WTC11 (cell line): ENCODE data around the gene DLAT. TPM values are rescaled to one million over a fixed set of nuclear protein-coding genes. Genes with fewer than 3 reads are reported as not detected.

Source experiments
- ATAC-seq: fragments of 200-7000 bp; cut with Tn5 transposase; 2 replicates; pipeline ENCODE4 v1.10.0; 2021; ENCODE audit warnings: mild to moderate bottlenecking, moderate library complexity
- CTCF ChIA-PET: fragments of 300-600 bp; sonication (Branson Sonifier 250); formaldehyde crosslinking; loops from one replicate; lab custom pipeline; 2021; ENCODE audit warnings: antibody characterized with exemption; lab: Charles Lee
- POLR2A ChIA-PET: fragments of 350-600 bp; sonication (Branson Sonifier 250); formaldehyde crosslinking; loops from one replicate; lab custom pipeline; 2021; ENCODE audit warnings: antibody characterized with exemption; lab: Charles Lee
- DNase-seq: peaks from one replicate; pipeline ENCODE4 v3.0.0; 2021; ENCODE audit warnings: low spot score
- H3K27ac Mint-ChIP-seq: 2 replicates; pipeline ENCODE4 v1.8.0; 2021; ENCODE audit warnings: mixed read lengths
- H3K27me3 Mint-ChIP-seq: 2 replicates; pipeline ENCODE4 v1.8.0; 2021; ENCODE audit warnings: low read depth, mild to moderate bottlenecking, moderate library complexity, mixed read lengths
- H3K36me3 Mint-ChIP-seq: 2 replicates; pipeline ENCODE4 v1.8.0; 2021; ENCODE audit warnings: mixed read lengths
- H3K4me1 Mint-ChIP-seq: 2 replicates; pipeline ENCODE4 v1.8.0; 2022; ENCODE audit warnings: mixed read lengths
- H3K4me3 Mint-ChIP-seq: 2 replicates; pipeline ENCODE4 v1.8.0; 2021; ENCODE audit warnings: mild to moderate bottlenecking, moderate library complexity, mixed read lengths
- H3K9me3 Mint-ChIP-seq: 2 replicates; pipeline ENCODE4 v1.8.0; 2021; ENCODE audit warnings: mixed read lengths
- CREB1 ChIP-seq: sonication (generic); formaldehyde crosslinking; IDR thresholded peaks from 2 replicates; pipeline ENCODE4 v1.8.0; 2023; ENCODE audit warnings: mild to moderate bottlenecking, missing genetic modification reagents
- ELF4 ChIP-seq: sonication (generic); formaldehyde crosslinking; IDR thresholded peaks from 2 replicates; pipeline ENCODE4 v1.8.1; 2022; ENCODE audit warnings: low read depth, mild to moderate bottlenecking, moderate library complexity, missing genetic modification reagents
- GABPB1 ChIP-seq: sonication (generic); formaldehyde crosslinking; IDR thresholded peaks from 2 replicates; pipeline ENCODE4 v1.8.1; 2023; ENCODE audit warnings: mild to moderate bottlenecking, missing genetic modification reagents
- GTF2I ChIP-seq: fragments of 250-450 bp; sonication (Bioruptor Pico); conservative IDR thresholded peaks from 2 replicates; pipeline ENCODE4 v1.4.0; 2021; ENCODE audit warnings: mild to moderate bottlenecking
- HMGA2 ChIP-seq: fragments of 250-450 bp; sonication (Bioruptor Pico); IDR thresholded peaks from 2 replicates; pipeline ENCODE4 v1.4.0; 2021; ENCODE audit warnings: mild to moderate bottlenecking, moderate library complexity
- IRF2 ChIP-seq: sonication (generic); formaldehyde crosslinking; IDR thresholded peaks from 2 replicates; pipeline ENCODE4 v1.8.0; 2022; ENCODE audit warnings: low read depth, missing genetic modification reagents, borderline replicate concordance
- MYBL2 ChIP-seq: sonication (generic); formaldehyde crosslinking; IDR thresholded peaks from 2 replicates; pipeline ENCODE4 v1.8.1; 2023; ENCODE audit warnings: mild to moderate bottlenecking, moderate library complexity, missing genetic modification reagents
- NFE2L1 ChIP-seq: sonication (generic); formaldehyde crosslinking; IDR thresholded peaks from 2 replicates; pipeline ENCODE4 v1.8.1; 2023; ENCODE audit warnings: missing genetic modification reagents
- NR2C2 ChIP-seq: sonication (generic); formaldehyde crosslinking; IDR thresholded peaks from 2 replicates; pipeline ENCODE4 v1.8.0; 2022; ENCODE audit warnings: mild to moderate bottlenecking, missing genetic modification reagents
- ZNF219 ChIP-seq: sonication (generic); formaldehyde crosslinking; IDR thresholded peaks from 2 replicates; pipeline ENCODE4 v1.8.0; 2023; ENCODE audit warnings: missing genetic modification reagents, mild to moderate bottlenecking, borderline replicate concordance
- ZNF263 ChIP-seq: sonication (generic); formaldehyde crosslinking; IDR thresholded peaks from 2 replicates; pipeline ENCODE4 v1.8.1; 2022; ENCODE audit warnings: low read depth, mild to moderate bottlenecking, moderate library complexity, missing genetic modification reagents
- ZNF671 ChIP-seq: fragments of 250-450 bp; sonication (Bioruptor Pico); IDR thresholded peaks from 2 replicates; pipeline ENCODE4 v1.8.0; 2021; ENCODE audit warnings: mild to moderate bottlenecking
- total RNA-seq: library from RNA; stranded (reverse); gene quantifications from 3 replicates; pipeline ENCODE4 v1.2.3, GENCODE V29; 2021
- TF ChIP-seq, protein P1 (sequence below): sonication (generic); formaldehyde crosslinking; IDR thresholded peaks from 2 replicates; pipeline ENCODE4 v1.8.1; 2023; ENCODE audit warnings: mild to moderate bottlenecking, moderate library complexity, missing genetic modification reagents
- TF ChIP-seq, protein P2 (sequence below): fragments of 250-450 bp; sonication (Bioruptor Pico); IDR thresholded peaks from 2 replicates; pipeline ENCODE4 v1.8.0; 2021; ENCODE audit warnings: mild to moderate bottlenecking
- TF ChIP-seq, protein P3 (sequence below): sonication (generic); formaldehyde crosslinking; IDR thresholded peaks from 2 replicates; pipeline ENCODE4 v1.8.1; 2023; ENCODE audit warnings: mild to moderate bottlenecking, missing genetic modification reagents
- TF ChIP-seq, protein P4 (sequence below): sonication (generic); formaldehyde crosslinking; IDR thresholded peaks from 2 replicates; pipeline ENCODE4 v1.8.1; 2023; ENCODE audit warnings: mild to moderate bottlenecking, missing genetic modification reagents, moderate library complexity
- TF ChIP-seq, protein P5 (sequence below): sonication (generic); formaldehyde crosslinking; IDR thresholded peaks from 2 replicates; pipeline ENCODE4 v1.8.0; 2023; ENCODE audit warnings: missing genetic modification reagents
- TF ChIP-seq, protein P6 (sequence below): sonication (generic); formaldehyde crosslinking; IDR thresholded peaks from 2 replicates; pipeline ENCODE4 v1.8.0; 2022; ENCODE audit warnings: mild to moderate bottlenecking, missing genetic modification reagents
- TF ChIP-seq, protein P7 (sequence below): sonication (generic); formaldehyde crosslinking; conservative IDR thresholded peaks from 2 replicates; pipeline ENCODE4 v1.8.1; 2022; ENCODE audit warnings: mild to moderate bottlenecking, missing genetic modification reagents
- TF ChIP-seq, protein P8 (sequence below): sonication (generic); formaldehyde crosslinking; IDR thresholded peaks from 2 replicates; pipeline ENCODE4 v1.8.1; 2023; ENCODE audit warnings: mild to moderate bottlenecking, missing genetic modification reagents

Gene DLAT
- total RNA-seq, 1 experiment from 2014 or later, result 60.4 TPM

DNA sequence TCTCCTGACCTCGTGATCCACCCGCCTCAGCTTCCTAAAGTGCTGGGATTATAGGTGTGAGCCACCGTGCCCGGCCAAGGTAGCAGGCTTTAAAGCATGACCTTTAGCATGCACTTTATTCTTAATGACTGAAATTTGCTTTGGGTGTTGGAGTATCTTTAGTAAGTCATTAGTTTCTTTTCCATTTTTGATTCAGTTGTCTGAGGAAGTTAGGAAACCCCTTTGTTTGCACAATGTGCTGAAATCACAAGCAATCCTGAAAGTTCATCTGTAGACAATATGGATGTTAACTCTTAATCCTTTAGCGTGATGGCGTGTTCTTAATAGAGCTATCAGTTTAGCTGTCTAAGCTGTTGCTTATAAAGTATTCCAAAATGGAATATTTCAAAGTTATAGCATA is 78.2 kb downstream of the DLAT start:
- no peak for DNase-seq
- CTCF ChIA-PET, result no interaction called here
- no peak for ATAC-seq
- Mint-ChIP-seq H3K9me3 (no peaks in the 10 kb centered on the region), H3K27me3 (no peaks in the 10 kb centered on the region), H3K4me1 (no peaks in the 10 kb centered on the region), H3K36me3 (no peaks in the 10 kb centered on the region), H3K4me3 (no peak overlapping the region), H3K27ac (no peak overlapping the region)
- POLR2A ChIA-PET, result no interaction called here
- no peak for TF ChIP-seq ZNF263 (CRISPR knock-in tag)
- TF ChIP-seq, protein P1, sequence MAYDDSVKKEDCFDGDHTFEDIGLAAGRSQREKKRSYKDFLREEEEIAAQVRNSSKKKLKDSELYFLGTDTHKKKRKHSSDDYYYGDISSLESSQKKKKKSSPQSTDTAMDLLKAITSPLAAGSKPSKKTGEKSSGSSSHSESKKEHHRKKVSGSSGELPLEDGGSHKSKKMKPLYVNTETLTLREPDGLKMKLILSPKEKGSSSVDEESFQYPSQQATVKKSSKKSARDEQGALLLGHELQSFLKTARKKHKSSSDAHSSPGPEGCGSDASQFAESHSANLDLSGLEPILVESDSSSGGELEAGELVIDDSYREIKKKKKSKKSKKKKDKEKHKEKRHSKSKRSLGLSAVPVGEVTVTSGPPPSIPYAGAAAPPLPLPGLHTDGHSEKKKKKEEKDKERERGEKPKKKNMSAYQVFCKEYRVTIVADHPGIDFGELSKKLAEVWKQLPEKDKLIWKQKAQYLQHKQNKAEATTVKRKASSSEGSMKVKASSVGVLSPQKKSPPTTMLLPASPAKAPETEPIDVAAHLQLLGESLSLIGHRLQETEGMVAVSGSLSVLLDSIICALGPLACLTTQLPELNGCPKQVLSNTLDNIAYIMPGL (CRISPR knock-in tag), result no peak
- TF ChIP-seq HMGA2 (CRISPR knock-in tag), result no peak
- TF ChIP-seq, protein P2, sequence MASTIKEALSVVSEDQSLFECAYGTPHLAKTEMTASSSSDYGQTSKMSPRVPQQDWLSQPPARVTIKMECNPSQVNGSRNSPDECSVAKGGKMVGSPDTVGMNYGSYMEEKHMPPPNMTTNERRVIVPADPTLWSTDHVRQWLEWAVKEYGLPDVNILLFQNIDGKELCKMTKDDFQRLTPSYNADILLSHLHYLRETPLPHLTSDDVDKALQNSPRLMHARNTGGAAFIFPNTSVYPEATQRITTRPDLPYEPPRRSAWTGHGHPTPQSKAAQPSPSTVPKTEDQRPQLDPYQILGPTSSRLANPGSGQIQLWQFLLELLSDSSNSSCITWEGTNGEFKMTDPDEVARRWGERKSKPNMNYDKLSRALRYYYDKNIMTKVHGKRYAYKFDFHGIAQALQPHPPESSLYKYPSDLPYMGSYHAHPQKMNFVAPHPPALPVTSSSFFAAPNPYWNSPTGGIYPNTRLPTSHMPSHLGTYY (CRISPR knock-in tag), result no peak
- TF ChIP-seq NFE2L1 (CRISPR knock-in tag), result no peak
- TF ChIP-seq, protein P3, sequence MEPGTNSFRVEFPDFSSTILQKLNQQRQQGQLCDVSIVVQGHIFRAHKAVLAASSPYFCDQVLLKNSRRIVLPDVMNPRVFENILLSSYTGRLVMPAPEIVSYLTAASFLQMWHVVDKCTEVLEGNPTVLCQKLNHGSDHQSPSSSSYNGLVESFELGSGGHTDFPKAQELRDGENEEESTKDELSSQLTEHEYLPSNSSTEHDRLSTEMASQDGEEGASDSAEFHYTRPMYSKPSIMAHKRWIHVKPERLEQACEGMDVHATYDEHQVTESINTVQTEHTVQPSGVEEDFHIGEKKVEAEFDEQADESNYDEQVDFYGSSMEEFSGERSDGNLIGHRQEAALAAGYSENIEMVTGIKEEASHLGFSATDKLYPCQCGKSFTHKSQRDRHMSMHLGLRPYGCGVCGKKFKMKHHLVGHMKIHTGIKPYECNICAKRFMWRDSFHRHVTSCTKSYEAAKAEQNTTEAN (CRISPR knock-in tag), result no peak
- TF ChIP-seq NR2C2 (CRISPR knock-in tag), result no peak
- TF ChIP-seq, protein P4, sequence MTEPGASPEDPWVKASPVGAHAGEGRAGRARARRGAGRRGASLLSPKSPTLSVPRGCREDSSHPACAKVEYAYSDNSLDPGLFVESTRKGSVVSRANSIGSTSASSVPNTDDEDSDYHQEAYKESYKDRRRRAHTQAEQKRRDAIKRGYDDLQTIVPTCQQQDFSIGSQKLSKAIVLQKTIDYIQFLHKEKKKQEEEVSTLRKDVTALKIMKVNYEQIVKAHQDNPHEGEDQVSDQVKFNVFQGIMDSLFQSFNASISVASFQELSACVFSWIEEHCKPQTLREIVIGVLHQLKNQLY, result no peak
- no peak for TF ChIP-seq ELF4 (CRISPR knock-in tag)
- TF ChIP-seq, protein P5, sequence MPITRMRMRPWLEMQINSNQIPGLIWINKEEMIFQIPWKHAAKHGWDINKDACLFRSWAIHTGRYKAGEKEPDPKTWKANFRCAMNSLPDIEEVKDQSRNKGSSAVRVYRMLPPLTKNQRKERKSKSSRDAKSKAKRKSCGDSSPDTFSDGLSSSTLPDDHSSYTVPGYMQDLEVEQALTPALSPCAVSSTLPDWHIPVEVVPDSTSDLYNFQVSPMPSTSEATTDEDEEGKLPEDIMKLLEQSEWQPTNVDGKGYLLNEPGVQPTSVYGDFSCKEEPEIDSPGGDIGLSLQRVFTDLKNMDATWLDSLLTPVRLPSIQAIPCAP (CRISPR knock-in tag), result no peak
- no peak for TF ChIP-seq IRF2 (CRISPR knock-in tag)
- TF ChIP-seq, protein P6, sequence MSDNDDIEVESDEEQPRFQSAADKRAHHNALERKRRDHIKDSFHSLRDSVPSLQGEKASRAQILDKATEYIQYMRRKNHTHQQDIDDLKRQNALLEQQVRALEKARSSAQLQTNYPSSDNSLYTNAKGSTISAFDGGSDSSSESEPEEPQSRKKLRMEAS, result no peak
- TF ChIP-seq, protein P7, sequence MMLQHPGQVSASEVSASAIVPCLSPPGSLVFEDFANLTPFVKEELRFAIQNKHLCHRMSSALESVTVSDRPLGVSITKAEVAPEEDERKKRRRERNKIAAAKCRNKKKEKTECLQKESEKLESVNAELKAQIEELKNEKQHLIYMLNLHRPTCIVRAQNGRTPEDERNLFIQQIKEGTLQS, result no peak
- no peak for TF ChIP-seq ZNF219 (CRISPR knock-in tag)
- no peak for TF ChIP-seq MYBL2
- TF ChIP-seq GTF2I (CRISPR knock-in tag), result no peak
- no peak for TF ChIP-seq ZNF671 (CRISPR knock-in tag)

DNA sequence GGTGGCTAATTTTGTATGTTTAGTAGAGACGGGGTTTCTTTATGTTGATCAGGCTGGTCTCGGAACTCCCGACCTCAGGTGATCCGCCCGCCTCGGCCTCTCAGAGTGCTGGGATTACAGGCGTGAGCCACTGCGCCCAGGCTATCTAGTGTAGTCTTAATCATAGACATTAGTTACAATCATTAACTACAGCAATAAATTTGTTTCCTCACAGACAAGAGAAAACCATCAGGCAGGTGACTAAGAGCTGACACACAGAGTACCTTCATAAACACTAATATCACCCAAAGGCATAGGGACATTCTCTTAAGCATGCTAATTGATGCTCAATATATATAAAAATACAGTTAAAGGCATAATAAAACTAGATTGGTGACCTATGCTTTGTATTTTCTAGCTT is 80.9 kb downstream of the DLAT start:
- ATAC-seq (no peak), DNase-seq (no peak)
- H3K4me3 Mint-ChIP-seq, result no peak overlapping the region
- no peaks in the 10 kb centered on the region for H3K4me1 Mint-ChIP-seq
- H3K27ac Mint-ChIP-seq, result no peak overlapping the region
- no peaks in the 10 kb centered on the region for H3K27me3 Mint-ChIP-seq
- no peaks in the 10 kb centered on the region for H3K36me3 Mint-ChIP-seq
- H3K9me3 Mint-ChIP-seq, result peaks cover 6% of the 10 kb centered on the region; the same call in 1 of the 2 replicates
- POLR2A ChIA-PET, result no interaction called here
- CTCF ChIA-PET, result no interaction called here
- TF ChIP-seq, protein P4, result no peak
- TF ChIP-seq, protein P1 (CRISPR knock-in tag), result no peak
- TF ChIP-seq CREB1 (no peak), GABPB1 (CRISPR knock-in tag) (no peak), GTF2I (CRISPR knock-in tag) (no peak)
- TF ChIP-seq, protein P8, sequence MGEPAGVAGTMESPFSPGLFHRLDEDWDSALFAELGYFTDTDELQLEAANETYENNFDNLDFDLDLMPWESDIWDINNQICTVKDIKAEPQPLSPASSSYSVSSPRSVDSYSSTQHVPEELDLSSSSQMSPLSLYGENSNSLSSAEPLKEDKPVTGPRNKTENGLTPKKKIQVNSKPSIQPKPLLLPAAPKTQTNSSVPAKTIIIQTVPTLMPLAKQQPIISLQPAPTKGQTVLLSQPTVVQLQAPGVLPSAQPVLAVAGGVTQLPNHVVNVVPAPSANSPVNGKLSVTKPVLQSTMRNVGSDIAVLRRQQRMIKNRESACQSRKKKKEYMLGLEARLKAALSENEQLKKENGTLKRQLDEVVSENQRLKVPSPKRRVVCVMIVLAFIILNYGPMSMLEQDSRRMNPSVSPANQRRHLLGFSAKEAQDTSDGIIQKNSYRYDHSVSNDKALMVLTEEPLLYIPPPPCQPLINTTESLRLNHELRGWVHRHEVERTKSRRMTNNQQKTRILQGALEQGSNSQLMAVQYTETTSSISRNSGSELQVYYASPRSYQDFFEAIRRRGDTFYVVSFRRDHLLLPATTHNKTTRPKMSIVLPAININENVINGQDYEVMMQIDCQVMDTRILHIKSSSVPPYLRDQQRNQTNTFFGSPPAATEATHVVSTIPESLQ (CRISPR knock-in tag), result no peak
- TF ChIP-seq, protein P6, result no peak
